ENCODE results near the gene RIOK2. TPM values are rescaled to one million over a fixed set of nuclear protein-coding genes. Genes with fewer than 3 reads are reported as not detected.

RIOK2 gene
- total and polyA plus RNA-seq, 2 of the 8 experiments (the other 6 are each of a cell fraction or from before 2014, with no cell fraction given): 5.4 to 35.0 TPM

DNA sequence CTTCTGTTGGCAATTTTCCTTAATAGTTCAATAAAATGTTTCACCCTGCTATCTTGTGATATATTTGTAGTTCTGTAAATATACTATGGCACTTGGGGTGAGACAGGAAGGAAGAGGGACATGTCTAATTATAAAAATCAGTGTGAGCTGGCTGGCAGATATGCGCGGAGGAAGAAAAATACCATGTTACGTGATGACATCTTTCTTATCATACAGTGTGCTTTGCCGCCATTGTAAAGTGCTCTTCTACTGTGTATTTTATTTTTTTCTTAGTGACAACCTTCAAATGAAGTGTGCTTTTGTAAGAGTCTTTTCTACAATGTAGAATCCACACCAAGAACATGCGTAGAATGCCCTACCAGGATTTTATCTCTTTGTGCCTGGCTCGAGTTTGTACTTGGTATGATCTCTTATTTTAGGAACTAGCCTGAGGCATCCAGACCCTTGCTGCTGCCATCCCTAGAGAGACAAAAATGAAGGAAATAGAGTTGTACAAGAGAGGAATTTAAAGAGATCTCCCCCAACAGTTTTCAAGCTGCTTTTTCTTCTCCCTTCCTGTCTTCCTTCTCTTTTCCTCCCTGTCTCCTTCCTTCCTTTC lies 46.7 kb upstream of the RIOK2 start:
- no peak overlapping the region for H3K4me2 ChIP-seq (ENCODE audit: insufficient read depth in 1 of 2, low read depth in 2 of 2, low read length in 2 of 2)
- no peak overlapping the region for H2AK5ac ChIP-seq (ENCODE audit: low read depth, low read length)
- CTCF ChIA-PET (ENCODE audit: partially characterized antibody): interaction anchor here (0.6 to 2.5 kb wide), 5 partner anchors 49 to 1017 kb away, joined by 3 to 9 read pairs (median 3); no protein-coding TSS in a partner anchor
- H2BK20ac ChIP-seq (ENCODE audit: low read length): no peak overlapping the region
- no peak for FAIRE-seq
- no peaks in the 10 kb centered on the region for H3K9me3 ChIP-seq (ENCODE audit: insufficient read depth in 2 of 2, low read depth in 1 of 2, low read length in 1 of 2)
- no peak overlapping the region for H4K5ac ChIP-seq (ENCODE audit: insufficient read length, low read depth, low read length)
- no peak for DNase-seq (ENCODE audit: low read depth in 1 of 2, low spot score in 2 of 2)
- TF ChIP-seq PHF8 (conservative IDR thresholded peaks at IDR 0.05; ENCODE audit: low read depth, low read length): no peak
- no peak for TF ChIP-seq SUZ12 (IDR thresholded peaks at IDR 0.05; ENCODE audit: low read length)
- no peak for TF ChIP-seq RFX5 (IDR thresholded peaks at IDR 0.05; ENCODE audit: borderline replicate concordance, low read depth, low read length)
- no peak for TF ChIP-seq SIRT6 (IDR thresholded peaks at IDR 0.05; ENCODE audit: low read length)
- no peak for TF ChIP-seq NANOG (IDR thresholded peaks at IDR 0.05; ENCODE audit: insufficient read depth, low read depth, low read length, poor library complexity, severe bottlenecking)
- no peak for TF ChIP-seq CBX8 (IDR thresholded peaks at IDR 0.05; ENCODE audit: borderline replicate concordance, low read depth, low read length)
- no peak for TF ChIP-seq HDAC6 (IDR thresholded peaks at IDR 0.05; ENCODE audit: low read depth, low read length)
- TF ChIP-seq, protein P1, sequence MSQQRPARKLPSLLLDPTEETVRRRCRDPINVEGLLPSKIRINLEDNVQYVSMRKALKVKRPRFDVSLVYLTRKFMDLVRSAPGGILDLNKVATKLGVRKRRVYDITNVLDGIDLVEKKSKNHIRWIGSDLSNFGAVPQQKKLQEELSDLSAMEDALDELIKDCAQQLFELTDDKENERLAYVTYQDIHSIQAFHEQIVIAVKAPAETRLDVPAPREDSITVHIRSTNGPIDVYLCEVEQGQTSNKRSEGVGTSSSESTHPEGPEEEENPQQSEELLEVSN (IDR thresholded peaks at IDR 0.05): no peak
- no peak for TF ChIP-seq SAP30 (IDR thresholded peaks at IDR 0.05; ENCODE audit: insufficient read depth, insufficient replicate concordance, low read length)
- H2BK15ac ChIP-seq (ENCODE audit: low read length): no peak overlapping the region
- no peak overlapping the region for H3K14ac ChIP-seq (ENCODE audit: insufficient read length)
- H3K4ac ChIP-seq (replicated peaks; ENCODE audit: insufficient read length, low read depth, low read length): no peak overlapping the region
- H4K91ac ChIP-seq (replicated peaks; ENCODE audit: insufficient read length, low read length): no peak overlapping the region
- H3K18ac ChIP-seq (ENCODE audit: extremely low read depth, low read length): no peak overlapping the region
- no peaks in the 10 kb centered on the region for H3K79me2 ChIP-seq (ENCODE audit: control insufficient read depth in 1 of 2, insufficient read depth in 2 of 2, low read length in 2 of 2)
- no peak overlapping the region for H2BK12ac ChIP-seq (ENCODE audit: low read depth, low read length)
- H2BK5ac ChIP-seq (ENCODE audit: low read depth, low read length): no peak overlapping the region
- POLR2A ChIA-PET (ENCODE audit: partially characterized antibody): no interaction called here
- H3K27me3 ChIP-seq (replicated peaks in 1 of 4; ENCODE audit: control insufficient read depth in 3 of 4, extremely low read depth in 1 of 4, insufficient read depth in 3 of 4, low read length in 3 of 4): no peaks in the 10 kb centered on the region
- H4K20me1 ChIP-seq (replicated peaks in 1 of 2; ENCODE audit: control insufficient read depth in 1 of 2, insufficient read depth in 2 of 2, low read length in 2 of 2): no peaks in the 10 kb centered on the region
- H3K4me1 ChIP-seq (replicated peaks in 1 of 4; ENCODE audit: control insufficient read depth in 3 of 4, insufficient read depth in 4 of 4, low read length in 3 of 4): no peaks in the 10 kb centered on the region
- H3K9ac ChIP-seq (replicated peaks in 1 of 4; ENCODE audit: extremely low read depth in 1 of 4, low read depth in 3 of 4, low read length in 3 of 4): no peak overlapping the region
- H2AFZ ChIP-seq (ENCODE audit: low read length): no peak overlapping the region
- H3K56ac ChIP-seq (replicated peaks; ENCODE audit: insufficient read length, low read depth, low read length): no peak overlapping the region
- H4K8ac ChIP-seq (ENCODE audit: extremely low read depth, insufficient read depth, low read length): no peak overlapping the region
- H3K23ac ChIP-seq (ENCODE audit: insufficient read length): no peak overlapping the region
- no peak overlapping the region for H2BK120ac ChIP-seq (replicated peaks; ENCODE audit: low read depth, low read length)
- 92% methylated on average over 6 of the region's 6 CpGs; no CpG with 5 or more reads in 1 of the 2 experiments for WGBS, 2 experiments (ENCODE audit: extremely low coverage in 1 of 2, insufficient coverage in 1 of 2, insufficient read length in 1 of 2, insufficient replicate concordance in 2 of 2, low coverage in 1 of 2, low lambda C conversion rate in 2 of 2, missing lambda C conversion rate in 1 of 2)
- no peaks in the 10 kb centered on the region for H3K79me1 ChIP-seq (ENCODE audit: low read depth, low read length)
- H3K36me3 ChIP-seq (ENCODE audit: control insufficient read depth in 2 of 4, insufficient read depth in 4 of 4, low read length in 3 of 4): no peaks in the 10 kb centered on the region
- no peak overlapping the region for H3K27ac ChIP-seq (ENCODE audit: low read depth, low read length)
- H3K4me3 ChIP-seq (ENCODE audit: extremely low read depth in 1 of 4, insufficient read depth in 2 of 4, low read depth in 3 of 4, low read length in 4 of 4): no peak overlapping the region
- H3K23me2 ChIP-seq (ENCODE audit: low read depth, low read length): no peaks in the 10 kb centered on the region
